Hypothalamus (tissue), 51 donors: ENCODE results near the gene CNTN6.

Source experiments
- DNase-seq, 51 donors: peaks; one replicate each; lab custom pipeline; 2025; lab: John Stamatoyannopoulos, UW

Gene CNTN6

GRCh38 chr3:1092771-1093170 is at the start of gene CNTN6:
CNTN6 (plus strand) TSS chr3:1093024; CDS start chr3:1148009, 54,985 bp downstream.
- peak in 9 of 51 donors; percentile 1 to 32 (median 7) for DNase-seq

GRCh38 chr3:1048558-1048957 is 44.3 kb upstream of the CNTN6 start:
- DNase-seq, result no peak

- no peak for DNase-seq
Observed at GRCh38 chr3:1055870-1056269, 37.0 kb upstream of the CNTN6 start.

GRCh38 chr3:1056744-1057143 is 36.1 kb upstream of the CNTN6 start:
- DNase-seq, result no peak

GRCh38 chr3:1057436-1057835 is 35.4 kb upstream of the CNTN6 start:
- DNase-seq, result no peak

GRCh38 chr3:1068985-1069384 is 23.8 kb upstream of the CNTN6 start:
- no peak for DNase-seq

GRCh38 chr3:1072041-1072440 is 20.8 kb upstream of the CNTN6 start:
- no peak for DNase-seq

- DNase-seq, result no peak
Observed at GRCh38 chr3:1079662-1080061, 13.2 kb upstream of the CNTN6 start.

- peak in 22 of 51 donors; percentile 0 to 49 (median 18) for DNase-seq
Observed at GRCh38 chr3:1082108-1082507, 10.7 kb upstream of the CNTN6 start.

GRCh38 chr3:1087066-1087560 is 5.7 kb upstream of the CNTN6 start:
- DNase-seq, result no peak

GRCh38 chr3:1088503-1088902 is 4.3 kb upstream of the CNTN6 start:
- no peak for DNase-seq

GRCh38 chr3:1091286-1091685 is 1.5 kb upstream of the CNTN6 start:
- no peak for DNase-seq

GRCh38 chr3:1092061-1092460 is 763 bp upstream of the CNTN6 start:
- DNase-seq, result no peak

- no peak for DNase-seq
Observed at GRCh38 chr3:1093217-1093616, 393 bp downstream of the CNTN6 start.

- no peak for DNase-seq
Observed at GRCh38 chr3:1103525-1103924, 10.7 kb downstream of the CNTN6 start.

GRCh38 chr3:1117843-1118473 is 25.1 kb downstream of the CNTN6 start:
- peak in 2 of 51 donors; percentile 3 to 15 for DNase-seq

GRCh38 chr3:1131166-1131565 is 38.3 kb downstream of the CNTN6 start:
- DNase-seq, result no peak

GRCh38 chr3:1135194-1135593 is 42.4 kb downstream of the CNTN6 start:
- no peak for DNase-seq

GRCh38 chr3:1138036-1138435 is 45.2 kb downstream of the CNTN6 start:
- DNase-seq, result no peak

- no peak for DNase-seq
Observed at GRCh38 chr3:1139071-1139470, 46.2 kb downstream of the CNTN6 start.

GRCh38 chr3:1147326-1147725 is 54.5 kb downstream of the CNTN6 start:
- DNase-seq, result no peak

GRCh38 chr3:1147819-1148218 is 55.0 kb downstream of the CNTN6 start:
- no peak for DNase-seq

GRCh38 chr3:1164101-1164500 is 71.3 kb downstream of the CNTN6 start:
- DNase-seq, result no peak
